IMR-90 (cell line): Measurements from ENCODE around the gene RPA3. TPM values are rescaled to one million over a fixed set of nuclear protein-coding genes. Genes with fewer than 3 reads are reported as not detected.

ENCODE experiments used
- ATAC-seq: fragments of 200-7000 bp; cut with Tn5 transposase; 2 replicates; pipeline ENCODE4 v1.9.1; 2020; ENCODE audit warnings: low read depth, mild to moderate bottlenecking, moderate library complexity
- BruUV-seq: library from RNA; stranded (reverse); fragments of 400-500 nt; replicated peaks from 2 replicates; lab custom pipeline; 2021; lab: Mats Ljungman, UMichigan
- CTCF ChIA-PET: fragments of 300-600 bp; formaldehyde crosslinking; extraction: SDS; loops from one replicate; lab custom pipeline; 2021; ENCODE audit warnings: antibody characterized with exemption; lab: Yijun Ruan, JAX
- POLR2A ChIA-PET: fragments of 300-600 bp; sonication (Branson Sonifier 250); formaldehyde crosslinking; loops from one replicate; lab custom pipeline; 2022; ENCODE audit warnings: antibody characterized with exemption; ENCODE audit not compliant: unreplicated experiment; lab: Charles Lee
- DNase-seq: peaks from one replicate; pipeline ENCODE4 v3.0.0; 2013
- H2AFZ ChIP-seq: replicated peaks from 2 replicates; pipeline ENCODE3; 2013; ENCODE audit warnings: low read length, mild to moderate bottlenecking; ENCODE audit not compliant: poor library complexity
- H2AK5ac ChIP-seq: 2 replicates; pipeline ENCODE4 v1.6.1; 2013; ENCODE audit warnings: low read depth, low read length, inconsistent platforms
- H2AK9ac ChIP-seq: replicated peaks from 2 replicates; pipeline ENCODE3; 2013; ENCODE audit warnings: mild to moderate bottlenecking, low read depth, low read length, moderate library complexity; ENCODE audit not compliant: poor library complexity
- H2BK120ac ChIP-seq: 2 replicates; pipeline ENCODE4 v1.6.1; 2013; ENCODE audit warnings: low read depth, low read length, inconsistent platforms
- H2BK15ac ChIP-seq: 3 replicates; pipeline ENCODE4 v1.6.1; 2013; ENCODE audit warnings: low read depth, low read length, inconsistent platforms
- H2BK20ac ChIP-seq: 2 replicates; pipeline ENCODE4 v1.6.1; 2013; ENCODE audit warnings: low read depth, mild to moderate bottlenecking, inconsistent platforms, low read length, moderate library complexity
- H2BK5ac ChIP-seq: 2 replicates; pipeline ENCODE4 v1.6.1; 2013; ENCODE audit warnings: mild to moderate bottlenecking, low read depth, low read length, inconsistent platforms; ENCODE audit not compliant: poor library complexity, severe bottlenecking
- H3K14ac ChIP-seq: replicated peaks from 2 replicates; pipeline ENCODE4 v1.6.1; 2013; ENCODE audit warnings: low read depth, low read length, inconsistent platforms
- H3K18ac ChIP-seq: 2 replicates; pipeline ENCODE4 v1.6.1; 2013; ENCODE audit warnings: low read depth, low read length, control low read depth
- H3K23ac ChIP-seq: 2 replicates; pipeline ENCODE4 v1.6.1; 2013; ENCODE audit warnings: low read depth, low read length, inconsistent platforms
- H3K27ac ChIP-seq: 2 replicates; pipeline ENCODE4 v1.5.1; 2013; ENCODE audit warnings: mild to moderate bottlenecking, control low read depth, low read length; ENCODE audit not compliant: insufficient read depth
- H3K27me3 ChIP-seq: 2 replicates; pipeline ENCODE4 v1.6.1; 2013; ENCODE audit warnings: low read length; ENCODE audit not compliant: control insufficient read depth, insufficient read depth
- H3K36me3 ChIP-seq: 2 replicates; pipeline ENCODE4 v1.6.1; 2013; ENCODE audit warnings: low read length, mixed read lengths; ENCODE audit not compliant: control insufficient read depth, insufficient read depth
- H3K4ac ChIP-seq: 2 replicates; pipeline ENCODE4 v1.6.1; 2013; ENCODE audit warnings: low read depth, low read length, inconsistent platforms
- H3K4me1 ChIP-seq: 2 replicates; pipeline ENCODE4 v1.6.1; 2013; ENCODE audit warnings: low read length, mixed read lengths; ENCODE audit not compliant: control insufficient read depth, insufficient read depth
- H3K4me2 ChIP-seq: 2 replicates; pipeline ENCODE4 v1.6.1; 2013; ENCODE audit warnings: low read depth, mild to moderate bottlenecking, control low read depth, low read length, moderate library complexity
- H3K4me3 ChIP-seq: 2 replicates; pipeline ENCODE4 v1.5.1; 2013; ENCODE audit warnings: low read depth, mild to moderate bottlenecking, control low read depth, low read length, moderate library complexity; ENCODE audit not compliant: insufficient read depth
- H3K56ac ChIP-seq: 2 replicates; pipeline ENCODE4 v1.6.1; 2013; ENCODE audit warnings: low read length, inconsistent platforms; ENCODE audit not compliant: insufficient read depth; ENCODE audit errors: extremely low read depth
- H3K79me1 ChIP-seq, 2 experiments: 2 replicates each; pipeline ENCODE4 v1.6.1; 2013; ENCODE audit warnings: low read length in 2 of 2, inconsistent platforms in 1 of 2, low read depth in 1 of 2
- H3K9ac ChIP-seq: 2 replicates; pipeline ENCODE4 v1.6.1; 2013; ENCODE audit warnings: low read depth, low read length, control low read depth
- H3K9me1 ChIP-seq: 2 replicates; pipeline ENCODE4 v1.6.1; 2013; ENCODE audit warnings: low read length, inconsistent platforms; ENCODE audit not compliant: insufficient read depth
- H3K9me3 ChIP-seq: 2 replicates; pipeline ENCODE4 v1.6.1; 2013; ENCODE audit warnings: low read length; ENCODE audit not compliant: control insufficient read depth, insufficient read depth
- H4K20me1 ChIP-seq: 2 replicates; pipeline ENCODE4 v1.6.1; 2013; ENCODE audit warnings: low read length, inconsistent platforms; ENCODE audit not compliant: insufficient read depth
- H4K5ac ChIP-seq: 2 replicates; pipeline ENCODE4 v1.6.1; 2013; ENCODE audit warnings: mild to moderate bottlenecking, low read depth, low read length, control low read depth
- H4K8ac ChIP-seq, 2 experiments: 2 replicates each; pipeline ENCODE4 v1.6.1; 2013; ENCODE audit warnings: low read depth in 2 of 2, low read length in 2 of 2, control low read depth in 1 of 2, inconsistent platforms in 1 of 2
- H4K91ac ChIP-seq: 2 replicates; pipeline ENCODE4 v1.6.1; 2013; ENCODE audit warnings: low read depth, low read length, inconsistent platforms; ENCODE audit not compliant: insufficient read depth
- BHLHE40 ChIP-seq: fragments of 150-350 bp; IDR thresholded peaks from 2 replicates; pipeline ENCODE4 v1.6.1; 2016; ENCODE audit warnings: mild to moderate bottlenecking, low read depth, low read length
- CEBPB ChIP-seq: IDR thresholded peaks from 2 replicates; pipeline ENCODE4 v1.6.1; 2012; ENCODE audit warnings: low read depth, low read length, improper control_type of control experiment
- CHD1 ChIP-seq: IDR thresholded peaks from 2 replicates; pipeline ENCODE4 v1.6.1; 2012; ENCODE audit warnings: low read depth, low read length, improper control_type of control experiment
- ELK1 ChIP-seq: fragments of 150-350 bp; IDR thresholded peaks from 2 replicates; pipeline ENCODE4 v1.6.1; 2016; ENCODE audit warnings: low read depth, mild to moderate bottlenecking, low read length, moderate library complexity, borderline replicate concordance
- FOS ChIP-seq: fragments of 150-350 bp; IDR thresholded peaks from 2 replicates; pipeline ENCODE4 v1.6.1; 2016; ENCODE audit warnings: low read depth, low read length
- MAFK ChIP-seq: IDR thresholded peaks from 2 replicates; pipeline ENCODE4 v1.6.1; 2012; ENCODE audit warnings: low read depth, low read length, improper control_type of control experiment
- MAZ ChIP-seq: IDR thresholded peaks from 2 replicates; pipeline ENCODE4 v1.6.1; 2012; ENCODE audit warnings: low read depth, mild to moderate bottlenecking, low read length, improper control_type of control experiment, moderate library complexity, borderline replicate concordance
- MXI1 ChIP-seq: IDR thresholded peaks from 2 replicates; pipeline ENCODE4 v1.6.1; 2012; ENCODE audit warnings: low read depth, mild to moderate bottlenecking, low read length, moderate library complexity, borderline replicate concordance
- NFE2L2 ChIP-seq: fragments of 150-350 bp; IDR thresholded peaks from 2 replicates; pipeline ENCODE4 v1.6.1; 2016; ENCODE audit warnings: low read depth, mild to moderate bottlenecking, low read length
- POLR2A ChIP-seq: IDR thresholded peaks from 2 replicates; pipeline ENCODE4 v1.6.1; 2012; ENCODE audit warnings: mild to moderate bottlenecking, low read depth, low read length
- RAD21 ChIP-seq: IDR thresholded peaks from 2 replicates; pipeline ENCODE4 v1.6.1; 2012; ENCODE audit warnings: low read length, improper control_type of control experiment
- RCOR1 ChIP-seq: IDR thresholded peaks from 2 replicates; pipeline ENCODE4 v1.6.1; 2012; ENCODE audit warnings: mild to moderate bottlenecking, low read length, improper control_type of control experiment; ENCODE audit not compliant: insufficient replicate concordance
- RFX5 ChIP-seq: IDR thresholded peaks from 2 replicates; pipeline ENCODE4 v1.8.0; 2012; ENCODE audit warnings: low read depth, mild to moderate bottlenecking, low read length, moderate library complexity
- SMC3 ChIP-seq: fragments of 150-350 bp; IDR thresholded peaks from 2 replicates; pipeline ENCODE4 v1.6.1; 2016; ENCODE audit warnings: low read depth, mild to moderate bottlenecking, antibody characterized with exemption, low read length, moderate library complexity
- USF2 ChIP-seq: fragments of 150-350 bp; IDR thresholded peaks from 2 replicates; pipeline ENCODE4 v1.6.1; 2017; ENCODE audit warnings: mild to moderate bottlenecking, antibody characterized with exemption, low read length, low read depth
- WGBS, 2 experiments: methylation state at CpG; one replicate each; pipeline versions ENCODE4 v1.1.5 to v1.1.7; 2013; ENCODE audit warnings: missing lambda C conversion rate in 2 of 2; ENCODE audit not compliant: insufficient read length in 1 of 2; ENCODE audit errors: extremely low coverage in 2 of 2; 5-methylcytosine and 5-hydroxymethylcytosine counted together
- dilution Hi-C: fragments of 300-500 bp; cut with HindIII; formaldehyde crosslinking; loops from one replicate; pipeline ENCODE4 v1.14.3; 2018; ENCODE audit warnings: low sequenced_read_pairs; ENCODE audit not compliant: unreplicated experiment
- in situ Hi-C: fragments of 300-500 bp; cut with MboI; formaldehyde crosslinking; loops from 3 replicates; pipeline ENCODE4 v1.14.3; 2019; ENCODE audit warnings: low sequenced_read_pairs, inconsistent platforms, mixed read lengths
- intact Hi-C: fragments of 100-400 bp; cut with micrococcal nuclease; formaldehyde crosslinking; loops from 2 replicates; pipeline ENCODE4 v1.10.0; 2022
- polyA plus RNA-seq, 3 experiments: library from polyadenylated mRNA; depleted of rRNA; stranded (reverse); fragments of >200 nt; gene quantifications; 2 replicates each; pipeline ENCODE4 v1.2.3, GENCODE V29; 2012; ENCODE audit warnings: low replicate concordance in 1 of 3
- total RNA-seq: library from RNA; depleted of rRNA; stranded (reverse); fragments of >200 nt; gene quantifications from 2 replicates; pipeline ENCODE4 v1.2.3, GENCODE V29; 2012
- TF ChIP-seq, protein P1 (sequence below): conservative IDR thresholded peaks from 2 replicates; pipeline ENCODE4 v1.5.1; 2012; ENCODE audit warnings: mild to moderate bottlenecking, low read depth, low read length, improper control_type of control experiment

Gene RPA3
- total and polyA plus RNA-seq, 2 of the 4 experiments (the other 2 are of a cell fraction), result 12.7 to 21.1 TPM

DNA sequence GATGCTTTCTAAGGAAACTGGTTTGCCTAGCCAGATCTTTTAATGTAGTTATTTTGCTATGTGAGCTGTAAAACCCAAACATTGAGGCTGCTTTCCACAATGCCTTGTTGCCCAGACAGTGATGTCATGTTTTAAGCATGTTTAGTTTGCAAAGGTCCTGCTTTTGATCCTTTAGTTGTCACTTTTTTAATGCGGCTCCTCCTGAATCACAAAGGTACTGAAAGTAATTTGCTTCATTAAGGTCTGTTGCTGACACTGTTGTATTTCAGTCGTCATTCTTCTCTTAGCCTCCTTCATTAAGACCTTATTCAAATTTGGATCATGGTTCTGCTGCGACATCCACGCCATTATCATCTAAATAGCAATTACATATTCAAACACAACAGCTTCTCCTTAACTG, 10.6 kb downstream of the RPA3 start:
- H3K79me1 ChIP-seq, result no peaks in the 10 kb centered on the region

More for the DNA sequence above, 10.6 kb downstream of the RPA3 start:
- Histone ChIP-seq H3K56ac (no peak overlapping the region), H4K5ac (no peak overlapping the region), H3K36me3 (no peaks in the 10 kb centered on the region), H3K18ac (no peak overlapping the region), H2AK9ac (no peak overlapping the region), H3K9ac (no peak overlapping the region), H2BK20ac (no peak overlapping the region), H3K9me3 (no peaks in the 10 kb centered on the region), H4K91ac (no peak overlapping the region), H2AK5ac (no peak overlapping the region), H3K14ac (no peak overlapping the region), H3K27ac (no peak overlapping the region), H3K4me2 (no peak overlapping the region; the same call in 1 of the 2 replicates), H3K23ac (no peak overlapping the region), H3K4me1 (no peaks in the 10 kb centered on the region), H4K20me1 (no peaks in the 10 kb centered on the region), H2AFZ (no peak overlapping the region), H2BK15ac (no peak overlapping the region), H3K4me3 (no peak overlapping the region), H2BK120ac (no peak overlapping the region), H3K9me1 (no peaks in the 10 kb centered on the region; the same call in 1 of the 2 replicates), H3K27me3 (no peaks in the 10 kb centered on the region), H2BK5ac (no peak overlapping the region), H4K8ac (no peak overlapping the region), H3K4ac (no peak overlapping the region)
- ChIA-PET CTCF (no interaction called here), POLR2A (no interaction called here)
- BruUV-seq, result no TSS peak
- dilution Hi-C loops, result no loop called here
- peak; percentile 44 for ATAC-seq
- in situ Hi-C loops, result no loop called here
- TF ChIP-seq BHLHE40 (no peak), RAD21 (no peak), POLR2A (no peak), USF2 (no peak), NFE2L2 (no peak), RFX5 (no peak), MXI1 (no peak), ELK1 (no peak), MAFK (no peak), RCOR1 (no peak), CHD1 (no peak), CEBPB (no peak), FOS (no peak), MAZ (no peak), SMC3 (no peak)
- TF ChIP-seq, protein P1, sequence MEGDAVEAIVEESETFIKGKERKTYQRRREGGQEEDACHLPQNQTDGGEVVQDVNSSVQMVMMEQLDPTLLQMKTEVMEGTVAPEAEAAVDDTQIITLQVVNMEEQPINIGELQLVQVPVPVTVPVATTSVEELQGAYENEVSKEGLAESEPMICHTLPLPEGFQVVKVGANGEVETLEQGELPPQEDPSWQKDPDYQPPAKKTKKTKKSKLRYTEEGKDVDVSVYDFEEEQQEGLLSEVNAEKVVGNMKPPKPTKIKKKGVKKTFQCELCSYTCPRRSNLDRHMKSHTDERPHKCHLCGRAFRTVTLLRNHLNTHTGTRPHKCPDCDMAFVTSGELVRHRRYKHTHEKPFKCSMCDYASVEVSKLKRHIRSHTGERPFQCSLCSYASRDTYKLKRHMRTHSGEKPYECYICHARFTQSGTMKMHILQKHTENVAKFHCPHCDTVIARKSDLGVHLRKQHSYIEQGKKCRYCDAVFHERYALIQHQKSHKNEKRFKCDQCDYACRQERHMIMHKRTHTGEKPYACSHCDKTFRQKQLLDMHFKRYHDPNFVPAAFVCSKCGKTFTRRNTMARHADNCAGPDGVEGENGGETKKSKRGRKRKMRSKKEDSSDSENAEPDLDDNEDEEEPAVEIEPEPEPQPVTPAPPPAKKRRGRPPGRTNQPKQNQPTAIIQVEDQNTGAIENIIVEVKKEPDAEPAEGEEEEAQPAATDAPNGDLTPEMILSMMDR, result no peak
- peak; percentile 59 for DNase-seq
- 40% methylated on average over 1 of the region's 4 CpGs; no CpG with 5 or more reads in 1 of the 2 experiments for WGBS, 2 experiments
- intact Hi-C loops, result no loop called here
